ENCODE results near the gene RPL3. TPM values are rescaled to one million over a fixed set of nuclear protein-coding genes. Genes with fewer than 3 reads are reported as not detected.

The RPL3 gene
- total RNA-seq, 6 experiments from 2014 or later: 1,444 to 1,605 (median 1,488) TPM

DNA sequence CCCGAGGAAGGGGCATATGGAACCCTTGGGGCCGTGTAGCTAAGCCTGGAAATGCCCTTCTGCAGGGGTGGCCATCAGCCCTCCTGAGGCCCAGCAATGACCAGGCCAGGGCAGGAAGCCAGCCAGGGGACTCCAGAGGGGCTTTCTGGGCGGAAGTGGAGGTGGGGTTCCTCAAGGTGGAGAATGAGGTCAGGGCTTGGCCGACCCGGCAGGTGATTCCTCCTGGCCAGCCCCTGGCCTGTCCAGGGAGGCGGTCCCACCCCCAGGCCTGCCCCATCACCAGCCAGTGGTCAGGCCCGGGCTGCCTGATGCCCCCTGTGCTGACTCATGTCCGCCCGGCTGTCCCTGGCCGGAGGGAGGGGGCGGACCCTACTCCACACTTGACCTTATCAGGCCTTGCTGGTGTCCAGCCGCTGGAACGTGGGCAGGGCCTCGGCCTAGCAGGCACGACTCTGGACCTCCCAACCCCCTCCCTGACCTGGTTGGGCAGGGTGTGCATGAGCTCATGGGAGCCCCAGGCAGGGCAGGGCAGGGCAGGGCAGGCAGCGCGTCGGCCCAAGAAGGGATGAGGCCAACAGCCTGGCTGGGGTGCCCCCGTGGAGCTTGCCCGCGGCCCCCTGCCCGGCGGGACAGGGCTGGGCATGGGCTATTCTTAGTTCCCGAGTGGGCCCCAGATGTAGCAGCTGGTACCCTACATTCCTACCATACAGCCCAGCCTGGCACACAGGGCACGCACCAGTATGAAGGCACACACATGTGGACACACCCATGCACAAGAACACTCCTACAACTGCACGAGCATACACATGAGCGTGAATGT lies 35.9 kb downstream of the RPL3 start:
- Mint-ChIP-seq H3K4me3 (no peak overlapping the region), H3K36me3 (ENCODE audit: low read depth) (peaks cover 4% of the 10 kb centered on the region; the same call in 1 of the 2 replicates), H3K9me3 (peaks cover 10% of the 10 kb centered on the region), H3K27ac (peak overlapping the region; percentile 69; the same call in 1 of the 2 replicates), H3K4me1 (ENCODE audit: low read depth) (peaks cover 31% of the 10 kb centered on the region), H3K27me3 (ENCODE audit: insufficient read depth) (no peaks in the 10 kb centered on the region; the same call in 1 of the 2 replicates)
- TF ChIP-seq, protein P1, sequence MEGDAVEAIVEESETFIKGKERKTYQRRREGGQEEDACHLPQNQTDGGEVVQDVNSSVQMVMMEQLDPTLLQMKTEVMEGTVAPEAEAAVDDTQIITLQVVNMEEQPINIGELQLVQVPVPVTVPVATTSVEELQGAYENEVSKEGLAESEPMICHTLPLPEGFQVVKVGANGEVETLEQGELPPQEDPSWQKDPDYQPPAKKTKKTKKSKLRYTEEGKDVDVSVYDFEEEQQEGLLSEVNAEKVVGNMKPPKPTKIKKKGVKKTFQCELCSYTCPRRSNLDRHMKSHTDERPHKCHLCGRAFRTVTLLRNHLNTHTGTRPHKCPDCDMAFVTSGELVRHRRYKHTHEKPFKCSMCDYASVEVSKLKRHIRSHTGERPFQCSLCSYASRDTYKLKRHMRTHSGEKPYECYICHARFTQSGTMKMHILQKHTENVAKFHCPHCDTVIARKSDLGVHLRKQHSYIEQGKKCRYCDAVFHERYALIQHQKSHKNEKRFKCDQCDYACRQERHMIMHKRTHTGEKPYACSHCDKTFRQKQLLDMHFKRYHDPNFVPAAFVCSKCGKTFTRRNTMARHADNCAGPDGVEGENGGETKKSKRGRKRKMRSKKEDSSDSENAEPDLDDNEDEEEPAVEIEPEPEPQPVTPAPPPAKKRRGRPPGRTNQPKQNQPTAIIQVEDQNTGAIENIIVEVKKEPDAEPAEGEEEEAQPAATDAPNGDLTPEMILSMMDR (IDR thresholded peaks at IDR 0.05): no peak
- DNase-seq: peak; percentile 25

DNA sequence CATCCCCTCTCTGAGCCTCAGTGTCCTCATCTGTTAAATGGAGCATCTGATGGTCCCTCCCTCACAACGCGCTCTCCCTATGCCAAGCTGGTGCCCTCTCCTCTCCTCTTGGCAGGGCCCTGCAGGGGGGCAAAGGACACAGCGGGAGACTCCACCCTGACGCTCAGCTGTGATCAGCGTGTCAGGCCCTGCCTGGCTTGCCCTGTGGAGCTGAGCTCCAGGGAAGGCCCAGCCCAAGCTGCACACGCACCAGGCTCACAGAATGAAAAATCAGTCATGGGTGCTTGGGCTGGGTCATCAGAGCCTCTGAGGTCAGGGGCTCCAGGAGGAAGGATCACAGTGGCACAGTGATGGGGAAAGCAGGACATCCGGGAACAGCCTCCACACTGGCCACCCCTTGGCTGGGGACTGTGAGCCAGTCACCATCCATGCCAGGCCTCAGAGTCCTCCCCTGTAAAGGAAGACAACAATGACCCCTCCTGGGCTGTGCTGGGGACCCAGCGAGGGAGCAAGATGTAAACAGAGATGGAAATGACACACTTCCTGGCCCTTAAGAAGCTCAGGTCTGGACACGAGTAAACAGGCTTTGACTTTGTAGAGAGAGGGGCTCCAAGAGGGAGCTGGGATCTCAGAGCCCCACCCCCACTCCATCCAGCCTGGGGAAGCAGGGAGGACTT lies 36.6 kb downstream of the RPL3 start:
- Mint-ChIP-seq H3K27me3 (ENCODE audit: insufficient read depth) (no peaks in the 10 kb centered on the region; the same call in 1 of the 2 replicates), H3K4me3 (no peak overlapping the region), H3K9me3 (peaks cover 10% of the 10 kb centered on the region), H3K4me1 (ENCODE audit: low read depth) (peaks cover 36% of the 10 kb centered on the region), H3K27ac (peak overlapping the region; percentile 69), H3K36me3 (ENCODE audit: low read depth) (peaks cover 4% of the 10 kb centered on the region; the same call in 1 of the 2 replicates)
- DNase-seq: no peak
- TF ChIP-seq, protein P1 (IDR thresholded peaks at IDR 0.05): no peak

DNA sequence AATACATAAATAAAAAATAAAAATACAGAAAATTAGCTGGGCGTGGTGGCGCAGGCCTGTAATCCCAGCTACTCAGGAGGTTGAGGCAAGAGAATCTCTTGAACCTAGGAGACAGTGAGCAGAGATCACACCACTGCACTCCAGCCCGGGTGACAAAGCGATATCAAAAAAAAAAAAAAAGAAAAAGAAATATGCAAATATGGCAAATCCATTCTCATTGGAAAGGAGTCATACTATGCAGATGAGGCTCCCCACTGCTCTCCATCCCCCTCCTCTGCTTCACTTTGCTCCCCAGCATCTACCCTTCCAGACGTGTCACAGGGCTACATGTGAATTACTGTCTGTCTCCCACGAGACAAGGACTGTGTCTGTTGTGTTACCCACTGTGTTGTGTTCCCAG lies 38.3 kb downstream of the RPL3 start:
- Mint-ChIP-seq H3K27me3 (ENCODE audit: insufficient read depth) (no peaks in the 10 kb centered on the region; the same call in 1 of the 2 replicates), H3K4me1 (ENCODE audit: low read depth) (peaks cover 36% of the 10 kb centered on the region), H3K4me3 (no peak overlapping the region), H3K36me3 (ENCODE audit: low read depth) (peaks cover 10% of the 10 kb centered on the region), H3K27ac (no peak overlapping the region), H3K9me3 (peaks cover 17% of the 10 kb centered on the region)
- DNase-seq: no peak
- TF ChIP-seq, protein P1 (IDR thresholded peaks at IDR 0.05): no peak

DNA sequence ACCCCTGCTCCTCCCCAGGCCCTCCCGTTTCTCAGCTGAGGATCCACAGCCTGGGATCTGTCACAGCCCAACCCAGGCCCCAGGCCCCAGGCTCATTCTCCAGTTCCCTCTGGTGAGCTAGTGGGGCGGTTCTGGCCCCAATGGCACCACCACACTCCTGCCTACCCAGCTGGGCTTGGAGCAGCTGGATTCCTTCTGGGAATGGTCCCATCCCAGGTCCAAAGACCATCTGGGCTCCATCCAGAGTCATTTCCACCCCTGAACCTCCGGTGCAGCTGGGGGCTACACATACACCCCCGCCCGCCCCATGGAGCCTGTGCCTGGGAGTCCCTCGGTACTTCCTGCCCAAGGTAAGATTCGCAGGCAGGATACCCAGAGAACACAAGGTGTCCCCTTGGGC lies 39.2 kb downstream of the RPL3 start:
- no peak overlapping the region for H3K27ac Mint-ChIP-seq
- H3K27me3 Mint-ChIP-seq (ENCODE audit: insufficient read depth): no peaks in the 10 kb centered on the region; the same call in 1 of the 2 replicates
- peaks cover 36% of the 10 kb centered on the region for H3K4me1 Mint-ChIP-seq (ENCODE audit: low read depth)
- TF ChIP-seq, protein P1 (IDR thresholded peaks at IDR 0.05): no peak
- H3K4me3 Mint-ChIP-seq: no peak overlapping the region
- no peak for DNase-seq
- peaks cover 12% of the 10 kb centered on the region for H3K36me3 Mint-ChIP-seq (ENCODE audit: low read depth)
- H3K9me3 Mint-ChIP-seq: peaks cover 17% of the 10 kb centered on the region

DNA sequence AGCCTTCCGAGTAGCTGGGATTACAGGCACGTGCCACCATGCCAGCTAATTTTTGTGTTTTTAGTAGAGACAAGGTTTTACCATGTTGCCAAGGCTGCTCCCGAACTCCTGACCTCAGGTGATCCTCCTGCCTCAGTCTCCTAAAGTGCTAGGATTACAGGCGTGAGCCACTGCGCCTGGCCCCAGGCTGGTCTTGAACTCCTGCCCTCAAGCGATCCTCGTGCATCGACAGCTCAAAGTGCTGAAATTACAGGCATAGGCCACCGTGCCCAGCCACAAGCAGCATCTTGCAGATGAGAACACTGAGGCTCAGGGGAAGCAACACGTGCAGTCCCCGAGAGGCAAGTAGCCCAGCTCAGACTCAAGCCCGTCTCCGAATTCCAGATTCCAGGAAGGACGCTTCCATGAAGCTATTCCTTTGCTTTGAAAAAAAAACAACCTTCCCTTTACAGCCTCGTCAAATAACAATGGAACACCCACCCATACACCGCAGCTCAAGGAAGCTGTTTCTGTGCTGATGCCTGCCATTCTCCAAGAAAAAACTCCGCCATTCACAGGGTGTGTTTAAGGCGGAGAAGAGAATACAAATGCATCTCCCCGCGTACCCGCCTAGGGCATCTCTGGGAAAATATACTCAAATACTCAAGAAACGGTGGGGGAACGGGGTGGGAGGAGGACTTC lies 40.1 kb downstream of the RPL3 start:
- Mint-ChIP-seq H3K4me3 (no peak overlapping the region), H3K9me3 (peaks cover 8% of the 10 kb centered on the region), H3K36me3 (ENCODE audit: low read depth) (peaks cover 8% of the 10 kb centered on the region), H3K27me3 (ENCODE audit: insufficient read depth) (no peaks in the 10 kb centered on the region; the same call in none of the 2 replicates), H3K4me1 (ENCODE audit: low read depth) (peaks cover 36% of the 10 kb centered on the region), H3K27ac (no peak overlapping the region)
- TF ChIP-seq, protein P1 (IDR thresholded peaks at IDR 0.05): no peak
- DNase-seq: no peak

Measured in HFFc6 (cell line).